NCI-H2107 treated with DMSO at 0.1 percent for 48 hours (cell line): ENCODE measurements around the gene TBC1D9B.

Source experiments
- DNase-seq: peaks from one replicate; lab custom pipeline; 2025; ENCODE audit not compliant: unreplicated experiment; lab: John Stamatoyannopoulos, UW

The TBC1D9B gene

DNA sequence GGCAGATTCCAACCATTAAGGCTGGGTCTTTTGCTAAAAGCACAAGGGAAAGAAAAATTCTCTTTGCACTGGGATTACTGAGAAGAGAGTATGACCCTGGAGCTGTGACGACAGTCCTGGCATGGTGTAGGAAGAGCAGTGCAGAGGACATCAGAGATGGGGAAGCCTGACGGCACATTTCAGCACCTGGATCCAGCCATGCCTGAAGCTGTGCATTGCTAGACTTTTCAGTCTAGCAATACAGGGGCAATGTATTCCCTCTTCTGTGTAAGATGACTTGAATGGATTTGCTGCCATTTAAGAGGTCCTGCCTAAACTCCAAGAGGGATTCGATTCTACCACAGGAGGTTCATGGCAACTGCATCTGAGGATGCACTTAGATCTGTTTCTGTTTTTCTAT, 36.7 kb downstream of the TBC1D9B start:
- DNase-seq = no peak

DNA sequence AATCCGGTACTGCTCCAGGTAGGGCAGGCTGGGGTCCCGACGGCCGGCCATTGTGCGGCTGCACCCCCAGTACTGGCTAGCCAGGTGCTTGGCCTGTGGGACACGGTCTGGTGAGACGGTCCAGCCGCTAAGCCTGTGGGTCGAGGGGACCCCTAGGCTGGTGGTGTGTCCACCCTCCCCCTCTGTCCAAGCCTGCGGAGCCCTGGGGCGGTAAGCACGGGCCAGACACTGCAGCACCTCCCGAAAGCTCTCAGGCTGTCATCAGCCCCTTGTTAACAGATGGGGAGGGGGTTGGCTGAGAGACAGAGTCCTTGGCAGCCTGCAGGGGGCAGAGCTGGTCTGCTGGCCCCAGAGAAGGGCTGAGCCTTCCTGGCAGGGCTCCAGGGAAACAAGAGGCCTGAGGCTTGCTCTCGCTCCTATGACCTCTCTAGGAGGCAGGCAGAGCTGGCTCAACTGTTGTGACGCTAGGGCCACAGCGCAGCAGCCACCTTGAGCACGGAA, 37.2 kb downstream of the TBC1D9B start:
- DNase-seq = no peak

DNA sequence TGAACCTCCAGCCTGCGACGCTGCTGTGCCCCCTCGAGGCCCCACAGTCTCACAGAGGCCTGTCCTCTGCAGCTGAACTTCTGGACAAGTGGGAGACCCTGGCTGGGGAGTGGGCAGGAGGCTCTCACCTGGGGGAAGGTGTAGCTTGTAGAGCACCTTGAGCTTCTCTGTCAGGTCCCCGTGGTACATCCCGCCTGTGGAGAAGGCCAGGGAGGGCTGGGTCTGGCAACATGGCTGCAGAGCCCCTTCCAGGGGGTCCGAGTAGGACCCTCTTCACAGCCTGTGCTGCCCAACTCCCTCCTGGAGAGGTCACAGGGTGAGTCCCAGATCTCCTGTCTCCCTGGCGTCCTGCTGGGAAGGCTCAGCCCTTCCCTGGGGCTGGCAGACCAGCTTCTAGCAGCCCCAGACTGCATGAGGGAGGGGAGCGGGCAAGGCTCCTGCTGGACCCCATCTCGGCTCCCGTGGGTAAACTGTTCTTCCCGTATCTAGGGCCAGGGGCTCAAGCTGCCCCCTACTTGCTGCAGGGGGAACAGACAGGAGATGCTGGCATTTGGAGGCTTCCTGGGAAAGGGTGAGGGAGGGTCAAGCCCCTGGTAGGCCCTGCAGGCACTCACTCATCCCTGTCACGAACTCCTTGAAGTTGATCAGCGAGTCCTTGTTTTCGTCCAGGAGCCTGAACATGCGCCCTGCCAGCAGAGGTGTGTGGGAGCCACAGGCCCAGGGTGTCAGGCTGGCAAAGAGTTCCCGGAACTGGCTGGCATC, 37.9 kb downstream of the TBC1D9B start:
- DNase-seq = no peak

DNA sequence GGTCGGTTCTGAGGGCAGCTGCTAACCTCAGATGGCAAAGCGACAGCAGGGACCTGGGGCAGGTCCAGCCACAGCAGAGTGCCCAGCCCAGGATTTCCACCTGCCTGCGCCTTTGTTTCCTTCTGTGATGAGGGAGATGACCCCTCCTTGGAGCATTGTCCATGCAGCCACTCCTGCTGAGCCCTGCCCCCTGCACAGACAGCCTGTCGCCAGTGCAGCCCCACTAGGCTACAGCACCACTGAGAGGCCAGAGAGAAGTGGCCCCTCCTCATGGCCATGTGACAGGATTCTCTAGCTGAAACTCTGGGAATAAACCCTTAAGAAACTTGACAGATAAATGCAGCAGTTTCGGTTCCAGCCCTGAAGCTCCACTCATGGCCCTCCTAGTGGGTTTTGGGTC, 38.6 kb downstream of the TBC1D9B start:
- DNase-seq = no peak

DNA sequence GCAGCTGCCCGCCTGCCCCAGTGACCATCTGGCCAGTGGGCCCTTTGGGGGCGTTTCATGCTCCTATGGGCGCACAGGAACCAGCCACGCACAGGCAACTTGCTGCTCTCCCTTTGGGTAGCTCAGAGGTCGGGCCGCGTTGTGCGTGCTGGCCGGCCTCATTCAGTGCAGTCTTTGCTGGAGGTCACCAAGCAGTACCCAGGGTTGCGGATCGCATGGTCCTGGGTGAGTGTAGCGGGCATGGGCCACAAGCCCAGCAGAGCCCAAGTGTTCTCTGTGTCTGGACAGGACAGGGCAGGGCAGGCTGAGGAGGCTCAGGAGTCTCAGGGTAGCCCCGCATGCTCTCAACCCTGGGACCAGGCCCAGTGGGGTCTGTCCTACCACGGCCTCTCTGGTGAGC, 39.2 kb downstream of the TBC1D9B start:
- DNase-seq = no peak

DNA sequence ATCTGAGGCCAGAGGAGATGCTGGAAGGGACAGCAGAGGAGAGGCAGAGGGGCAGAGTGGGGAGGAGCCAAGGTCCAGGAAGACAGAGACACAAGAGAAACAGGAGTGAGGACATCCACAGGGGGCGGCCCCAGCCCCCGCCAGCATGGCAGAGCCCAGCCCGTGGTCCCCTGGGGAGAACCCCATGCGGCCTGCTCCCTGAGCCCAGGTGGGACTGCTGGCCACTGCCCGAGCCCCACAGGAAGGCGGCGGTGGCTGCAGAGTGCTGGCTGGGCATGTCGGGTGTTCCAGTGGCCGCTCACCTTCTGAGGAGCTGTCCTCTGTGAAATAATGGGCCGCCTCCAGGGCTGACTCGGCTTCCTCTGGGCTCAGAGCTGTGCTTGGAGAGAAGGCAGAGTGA, 40.2 kb downstream of the TBC1D9B start:
- no peak for DNase-seq

DNA sequence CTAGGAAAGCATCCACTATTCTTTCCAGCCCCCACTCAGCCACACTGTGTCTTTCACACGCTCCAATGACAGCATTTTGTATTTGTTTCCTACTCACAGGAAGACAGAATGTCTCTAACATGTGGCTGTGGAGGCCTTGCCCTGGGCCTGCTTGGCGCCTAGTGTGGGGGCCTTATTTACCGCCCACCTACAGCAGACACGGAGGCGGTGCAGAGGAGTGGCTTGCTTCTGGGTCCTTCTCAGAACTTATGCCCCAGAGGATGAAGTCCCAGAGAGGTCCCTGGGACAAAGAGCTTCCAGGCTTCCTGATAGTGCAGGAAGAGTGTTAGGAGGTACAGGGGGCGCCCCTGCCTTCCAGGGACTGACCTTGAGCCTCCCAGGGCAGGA, 40.6 kb downstream of the TBC1D9B start:
- DNase-seq = no peak

DNA sequence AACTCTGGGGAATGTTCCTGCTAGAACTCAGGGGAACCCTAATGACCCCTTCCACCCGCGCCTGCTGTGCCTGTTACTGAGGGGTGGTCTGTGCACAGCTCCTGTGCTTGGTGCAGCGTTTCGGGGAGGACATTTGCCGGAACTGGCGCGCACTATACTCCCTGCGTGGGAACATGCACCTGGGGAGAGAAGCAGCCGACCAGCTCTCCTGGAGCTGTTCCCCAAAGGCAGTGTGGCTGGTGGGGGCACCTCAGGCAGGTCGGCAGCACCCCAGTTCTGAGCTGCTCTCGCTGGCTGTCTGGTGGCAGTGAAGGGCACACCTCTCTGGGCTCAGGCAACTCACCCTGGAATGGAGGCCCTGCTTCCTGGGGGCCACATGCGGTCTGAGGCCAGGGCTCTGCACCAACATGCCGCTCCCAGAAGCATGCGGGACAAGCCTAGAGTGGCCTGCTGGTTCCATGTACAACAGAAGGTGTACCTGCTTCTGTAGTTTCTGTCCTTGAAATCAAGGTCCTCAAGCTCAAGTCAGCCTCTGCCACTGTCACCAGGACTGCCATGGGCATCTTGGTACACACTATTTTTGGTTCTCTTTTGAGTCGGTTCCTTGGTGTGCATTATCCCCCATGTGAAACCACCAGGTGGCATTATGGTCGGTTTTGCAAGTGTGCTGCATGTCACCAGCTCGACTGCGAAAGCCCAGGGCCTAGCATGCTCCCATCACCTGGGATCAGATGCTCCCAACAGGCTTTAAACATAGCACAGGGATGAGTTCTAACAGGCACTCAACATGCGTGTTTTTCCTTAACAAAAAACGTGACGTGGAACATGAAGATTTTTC, 41.2 kb downstream of the TBC1D9B start:
- DNase-seq = no peak

DNA sequence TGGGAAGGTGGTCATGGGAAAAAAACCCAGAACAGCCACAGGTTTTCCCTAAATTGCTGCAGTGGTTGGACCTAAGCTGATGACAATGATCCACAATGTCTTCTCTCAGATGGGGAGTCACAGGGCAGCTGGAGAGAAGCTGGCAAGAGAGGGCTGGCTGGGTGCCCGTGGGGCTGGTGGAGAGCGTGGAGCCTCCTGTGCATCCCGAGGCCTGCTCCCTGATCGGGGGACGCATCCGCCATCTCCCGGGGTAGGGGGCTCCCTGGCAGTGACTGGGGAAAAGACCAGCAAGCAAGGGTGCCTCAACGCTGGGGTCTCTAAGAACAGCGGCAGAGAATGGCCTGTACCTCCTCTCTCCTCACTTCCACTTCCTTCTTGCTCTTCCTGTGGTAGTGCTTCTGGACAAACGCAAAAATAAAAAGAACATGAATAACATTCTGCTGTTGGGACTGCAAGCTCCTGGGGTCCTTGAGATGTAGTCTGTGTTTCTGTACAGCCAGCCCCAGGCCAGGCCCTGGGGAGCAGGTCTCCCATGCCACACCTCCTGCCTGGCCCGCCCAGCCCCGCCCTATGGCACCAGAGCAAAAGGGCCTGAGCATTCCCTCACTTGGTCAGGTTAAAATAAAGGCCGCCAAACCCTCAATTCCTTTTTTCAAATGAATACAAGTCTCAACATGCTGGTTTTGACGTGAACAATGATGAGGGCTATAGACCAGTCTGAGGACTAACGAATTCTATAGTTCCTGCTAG, 42.0 kb downstream of the TBC1D9B start:
- no peak for DNase-seq

DNA sequence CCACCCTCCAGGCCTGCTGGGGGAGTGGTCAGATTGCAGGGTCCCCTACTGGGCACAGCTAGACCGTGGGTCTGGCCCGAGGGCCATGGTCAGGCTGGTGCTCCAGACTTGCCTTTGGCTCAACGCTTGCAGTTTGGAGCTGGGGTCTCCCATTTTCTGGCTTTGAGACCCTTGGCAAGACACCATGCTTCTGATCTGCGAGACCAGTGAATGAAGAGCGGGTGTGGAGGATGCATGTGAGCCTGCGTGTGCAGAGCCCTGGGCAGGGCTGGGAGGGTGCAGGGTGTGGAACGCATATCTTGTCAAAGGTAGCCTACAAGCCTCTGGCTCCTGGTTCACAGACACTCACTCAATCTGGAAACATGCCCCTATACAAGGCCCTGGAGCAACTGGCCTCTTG, 43.0 kb downstream of the TBC1D9B start:
- DNase-seq = no peak

DNA sequence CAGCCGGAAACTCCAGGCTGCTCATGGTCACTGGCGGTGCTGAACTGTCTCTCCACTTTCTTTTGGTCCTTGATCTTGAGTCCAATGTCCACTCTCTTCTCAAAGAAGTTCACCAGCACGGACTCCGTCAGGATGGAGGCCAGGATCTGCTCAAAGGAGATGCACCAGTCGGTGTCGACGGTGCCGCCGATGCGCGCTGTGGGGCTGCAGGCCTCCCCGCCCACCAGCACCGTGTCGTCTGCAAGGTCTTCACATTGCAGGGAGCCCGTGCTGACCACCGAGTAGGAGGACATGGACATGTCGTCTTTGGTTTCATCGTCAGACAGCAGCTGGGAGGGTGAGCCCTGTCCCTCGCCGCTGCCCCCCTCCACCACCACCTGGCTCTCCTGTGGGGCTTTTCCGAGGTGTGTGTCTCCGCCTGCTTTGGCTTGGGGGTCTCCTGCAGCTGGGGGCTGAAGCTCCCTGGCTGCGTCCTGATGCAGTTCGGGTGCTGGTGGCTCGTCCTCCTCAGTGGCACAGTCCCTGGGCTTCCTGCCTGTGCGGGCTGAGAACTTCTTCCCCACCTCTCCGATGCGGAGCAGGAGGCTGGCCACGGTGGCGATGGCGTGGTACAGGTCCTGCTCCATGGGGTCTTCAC, 44.1 kb downstream of the TBC1D9B start:
- no peak for DNase-seq

DNA sequence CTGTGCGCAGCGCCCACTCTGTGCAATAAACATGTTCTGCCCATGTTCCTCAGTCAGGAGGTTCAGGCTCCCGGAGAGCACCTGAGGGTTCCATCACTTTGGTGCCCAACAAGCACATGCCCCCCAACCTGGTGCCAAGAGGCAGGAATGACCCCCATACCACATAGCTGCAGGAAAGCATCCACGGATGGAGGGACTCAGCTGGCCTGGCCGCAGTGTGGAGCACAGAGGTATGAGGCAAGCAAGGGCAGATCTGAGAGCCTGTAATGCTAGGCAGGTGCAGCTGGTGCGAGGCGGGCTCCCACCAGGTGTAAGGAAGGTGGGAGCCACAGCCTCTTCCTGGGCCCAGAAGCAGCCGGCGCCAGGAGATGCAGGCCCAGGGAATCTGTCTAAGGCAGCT, 44.8 kb downstream of the TBC1D9B start:
- DNase-seq = no peak

DNA sequence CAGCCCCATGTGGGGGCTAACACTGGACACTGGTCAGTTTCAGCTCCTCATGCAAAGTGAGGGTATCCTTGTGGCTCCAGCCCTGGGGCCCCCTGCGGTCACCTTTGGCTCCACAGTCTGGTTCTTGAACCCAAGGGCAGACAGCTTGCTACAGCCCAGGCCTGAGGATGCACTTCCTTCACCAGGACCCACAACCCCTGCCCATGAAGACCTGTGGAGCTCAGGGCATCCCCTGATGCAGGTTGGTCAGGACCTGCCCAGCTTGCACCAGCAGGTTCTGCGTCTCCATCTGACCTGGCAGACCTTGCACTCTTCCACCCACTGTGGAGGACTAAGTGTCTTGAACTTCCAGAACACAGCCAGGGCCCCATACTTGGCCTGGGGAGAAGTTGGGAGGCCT, 45.4 kb downstream of the TBC1D9B start:
- DNase-seq = no peak

DNA sequence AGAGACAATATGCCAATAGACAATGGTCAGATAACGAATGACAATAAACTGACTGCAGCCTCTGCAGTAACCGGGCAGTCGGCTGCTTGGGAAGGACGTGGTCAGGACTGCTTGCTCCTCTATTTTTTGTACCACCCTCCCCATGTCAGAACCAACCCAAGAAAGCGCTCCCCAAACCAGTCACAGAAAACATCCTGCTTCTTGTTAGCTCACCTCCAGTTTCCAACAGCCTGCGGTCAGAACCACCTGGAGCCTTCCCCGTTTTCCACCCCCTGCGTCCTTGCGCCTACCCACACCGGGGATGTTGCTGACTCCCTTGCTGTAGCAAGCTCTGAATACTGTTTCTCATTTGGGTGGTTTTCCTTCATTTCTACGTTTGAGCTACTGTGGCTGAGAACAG, 47.4 kb downstream of the TBC1D9B start:
- no peak for DNase-seq

DNA sequence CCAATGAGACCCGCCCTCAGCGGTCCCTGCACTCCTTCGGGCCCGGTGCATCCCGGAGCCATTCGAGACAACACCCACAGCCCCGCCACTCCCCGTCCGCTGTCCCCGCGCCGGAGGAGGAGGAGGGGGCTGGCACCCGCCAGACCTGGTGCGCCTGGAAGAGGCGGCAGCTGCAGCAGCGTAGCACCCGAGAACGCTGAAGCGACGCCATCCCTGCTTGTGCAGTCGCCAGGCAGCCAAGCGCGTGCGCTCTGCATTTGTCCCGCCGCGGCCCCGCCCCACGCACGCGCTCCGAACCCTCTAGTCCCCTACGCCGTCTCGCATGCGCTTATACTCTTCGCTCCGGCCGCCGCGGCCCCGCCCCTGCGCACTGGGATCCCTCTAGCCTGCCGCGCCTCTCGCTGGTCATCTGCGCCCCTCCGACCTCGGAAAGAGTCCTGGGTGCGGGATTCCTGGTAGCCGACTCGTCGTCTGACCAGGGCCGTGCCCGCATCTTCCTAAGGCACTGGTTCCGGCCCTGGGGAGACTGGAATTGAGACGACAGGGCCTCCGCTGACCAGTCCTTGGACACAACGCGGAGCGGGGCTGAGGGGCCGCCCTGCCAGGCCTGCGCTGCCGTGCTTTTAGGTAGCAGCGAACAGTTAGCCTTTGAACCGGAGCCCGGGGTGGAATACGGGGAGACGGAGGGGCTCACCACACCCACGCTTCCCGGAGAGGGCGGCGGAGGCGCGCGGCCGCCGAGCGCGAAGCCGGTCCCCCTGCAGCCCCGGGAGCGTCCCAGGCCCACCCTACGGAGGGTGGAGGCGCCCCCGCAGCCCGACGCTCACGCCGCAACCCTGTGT, 48.9 kb downstream of the TBC1D9B start, which contains the start of gene MRNIP:
Gene MRNIP, minus strand, starts transcription at position 232 of the 842 bp plus-strand sequence. Its CDS starts 21 bp downstream, at position 211.
- peak; percentile 76 for DNase-seq

DNA sequence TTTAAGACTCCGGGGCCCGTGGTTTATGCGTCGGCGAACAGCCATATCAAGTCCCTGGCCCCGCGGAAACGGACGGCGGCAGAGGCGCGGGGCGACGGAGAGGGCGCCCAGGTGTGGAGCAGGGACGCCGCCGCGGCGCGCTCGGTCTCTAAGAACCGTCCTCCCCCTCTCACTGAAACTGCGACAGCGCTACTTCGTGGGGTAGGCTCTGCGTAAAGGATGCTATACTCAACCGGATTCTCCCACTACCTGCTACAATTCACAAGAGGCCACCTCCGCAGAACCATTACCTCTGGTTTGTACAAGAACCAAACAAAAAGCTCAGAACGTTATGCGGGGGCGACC, 49.5 kb downstream of the TBC1D9B start:
- no peak for DNase-seq

DNA sequence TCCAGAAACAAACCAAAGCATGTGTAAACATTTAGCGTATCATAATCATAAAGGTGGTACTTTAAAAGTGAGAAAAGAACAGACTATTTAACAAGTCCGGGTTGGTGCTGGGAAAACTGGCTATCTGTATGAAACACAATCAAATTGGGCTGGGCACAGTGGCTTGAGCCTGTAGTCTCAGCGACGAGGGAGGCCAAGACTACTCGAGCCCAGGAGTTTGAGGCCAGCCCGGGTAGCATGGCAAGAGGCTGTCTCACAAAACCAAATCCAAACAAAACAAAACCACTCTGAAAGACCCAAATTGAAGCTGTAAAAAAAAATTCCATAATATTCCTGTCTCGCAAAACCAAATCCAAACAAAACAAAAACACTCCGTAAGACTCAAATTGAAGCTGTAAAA, 53.3 kb downstream of the TBC1D9B start:
- no peak for DNase-seq

DNA sequence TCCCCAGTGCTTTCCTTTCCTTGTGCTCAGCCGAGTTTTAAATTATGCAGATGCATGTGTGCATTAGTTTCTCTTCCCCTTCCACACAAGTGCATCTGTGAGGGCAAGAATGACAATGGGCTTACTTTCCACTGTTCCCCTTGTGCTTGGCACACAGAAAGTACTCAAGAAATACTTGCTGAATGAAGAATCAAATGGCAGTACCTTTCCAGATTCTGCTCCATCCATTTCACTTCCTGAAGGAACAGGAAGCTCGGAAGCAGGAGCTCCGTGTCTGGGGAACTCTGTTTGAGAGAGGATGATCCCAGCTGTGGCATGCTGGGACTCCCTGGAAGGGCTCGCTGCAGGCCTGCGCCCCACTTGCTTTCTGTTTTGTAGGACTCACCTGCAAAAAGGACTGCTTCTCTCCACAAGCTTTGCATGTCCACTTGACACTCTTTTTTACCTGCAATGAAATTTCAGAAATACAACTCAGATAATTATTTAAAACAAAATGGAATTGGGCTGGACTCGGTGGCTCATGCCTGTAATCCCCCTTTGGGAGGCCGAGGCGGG, 54.6 kb downstream of the TBC1D9B start:
- no peak for DNase-seq

DNA sequence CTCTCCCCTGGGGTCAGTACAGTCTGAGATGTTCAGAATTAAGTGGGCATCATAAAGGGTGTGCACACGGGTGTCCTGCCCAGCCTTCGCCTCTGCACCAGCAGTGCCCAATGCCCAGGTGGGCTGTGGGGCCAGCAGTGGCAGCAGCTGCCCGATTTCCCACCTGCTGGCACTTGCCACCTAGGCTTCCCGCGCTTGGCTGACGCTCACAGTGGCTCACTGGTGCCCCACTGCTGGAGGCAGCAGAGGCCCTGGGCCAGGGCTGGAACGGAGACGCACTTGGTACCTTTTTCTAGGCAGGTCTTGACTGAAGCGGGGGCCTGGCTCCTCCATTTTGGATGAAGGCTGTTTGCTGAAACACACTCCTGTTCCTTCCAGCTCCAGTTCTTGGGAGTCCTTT, 66.1 kb downstream of the TBC1D9B start:
- no peak for DNase-seq

DNA sequence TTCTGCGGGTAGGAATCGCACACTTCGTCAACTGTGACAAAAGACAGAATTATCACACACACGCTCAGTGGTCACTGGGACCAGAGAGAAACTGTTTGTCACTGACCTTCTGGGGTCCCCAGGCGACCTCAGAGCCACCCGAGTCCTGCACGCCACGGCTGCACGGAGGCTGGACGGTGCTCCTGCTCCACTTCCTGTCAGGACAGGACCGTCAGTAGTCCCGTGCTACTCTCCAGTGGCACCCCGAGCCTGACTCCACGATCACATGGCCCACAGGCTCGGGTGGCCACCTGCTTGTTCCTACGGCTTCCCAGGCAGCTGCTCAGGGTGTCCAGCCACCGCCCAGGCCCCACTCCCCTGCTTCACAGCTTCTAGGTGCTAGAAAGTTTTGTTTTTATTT, 66.9 kb downstream of the TBC1D9B start:
- DNase-seq = no peak
